Suprapubic skin (tissue), 4 donors: Measurements from ENCODE around the gene STARD13. TPM values are rescaled to one million over a fixed set of nuclear protein-coding genes. Genes with fewer than 3 reads are reported as not detected.

Source experiments
- DNase-seq, 2 donors: peaks; one replicate each; pipeline ENCODE4 v3.0.0-alpha.2; 2019; ENCODE audit warnings: low spot score in 2 of 2
- H3K27ac ChIP-seq: fragments of 200-600 bp; sonication (generic); one replicate; pipeline ENCODE4 v1.5.1; 2019
- H3K27me3 ChIP-seq: fragments of 200-600 bp; sonication (generic); one replicate; pipeline ENCODE4 v1.5.1; 2019
- H3K36me3 ChIP-seq: fragments of 200-600 bp; sonication (generic); one replicate; pipeline ENCODE4 v1.5.1; 2019
- H3K4me1 ChIP-seq: fragments of 200-600 bp; sonication (generic); one replicate; pipeline ENCODE4 v1.5.1; 2019
- H3K4me3 ChIP-seq: fragments of 200-600 bp; sonication (generic); one replicate; pipeline ENCODE4 v1.5.1; 2019; ENCODE audit warnings: mild to moderate bottlenecking
- H3K9me3 ChIP-seq: fragments of 200-600 bp; sonication (generic); one replicate; pipeline ENCODE4 v1.5.1; 2019
- EP300 ChIP-seq: sonication (generic); formaldehyde crosslinking; IDR thresholded peaks from one replicate; pipeline ENCODE4 v1.6.1; 2017; ENCODE audit warnings: antibody characterized with exemption
- POLR2A ChIP-seq, 2 donors: fragments of 450-650 bp; IDR thresholded peaks; one replicate each; pipeline ENCODE4 v1.6.1; 2017; ENCODE audit warnings: antibody characterized with exemption in 2 of 2, mild to moderate bottlenecking in 2 of 2, moderate library complexity in 2 of 2
- POLR2AphosphoS5 ChIP-seq, 3 donors: sonication (generic); formaldehyde crosslinking; IDR thresholded peaks; one replicate each; pipeline ENCODE4 v1.6.1; 2017; ENCODE audit warnings: antibody characterized with exemption in 3 of 3
- WGBS: methylation state at CpG from one replicate; pipeline ENCODE4 v1.1.5; 2018; 5-methylcytosine and 5-hydroxymethylcytosine counted together
- total RNA-seq, 4 donors: library from RNA; depleted of rRNA; stranded (reverse); fragments of >200 nt; gene quantifications; one replicate each; pipeline ENCODE4 v1.1.0, GENCODE V29; 2016
- TF ChIP-seq, protein P1 (sequence below), 2 donors: fragments of 200-600 bp in 1 of 2; fragments of 450-650 bp in 1 of 2; sonication (generic) in 1 of 2; IDR thresholded peaks; one replicate each; pipeline ENCODE4 v1.5.1; 2016 to 2019; ENCODE audit warnings: antibody characterized with exemption in 2 of 2, mild to moderate bottlenecking in 1 of 2, moderate library complexity in 1 of 2

STARD13 gene
- total RNA-seq, 4 donors from 2014 or later = 7.9 to 31.4 (median 15.9) TPM

DNA sequence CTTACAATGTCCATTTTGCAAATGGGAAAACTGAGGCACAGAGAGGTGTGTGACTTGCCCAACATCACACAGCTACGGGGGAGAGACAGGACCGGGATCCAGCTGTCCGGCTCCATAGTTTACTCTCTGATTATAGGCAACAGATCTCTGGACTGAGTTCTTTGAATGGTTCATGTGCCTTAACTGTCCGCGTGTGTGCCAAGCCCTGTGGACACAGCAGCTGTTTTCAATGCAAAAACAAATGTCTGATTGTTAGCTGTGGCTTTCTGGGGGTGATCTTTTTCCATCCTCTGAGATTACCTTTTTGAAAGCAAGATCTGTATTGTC, 175.2 kb downstream of the STARD13 start:
- DNase-seq = no peak
- Histone ChIP-seq H3K4me3 (no peak overlapping the region), H3K9me3 (no peaks in the 10 kb centered on the region), H3K27ac (peak overlapping the region; percentile 50), H3K27me3 (no peaks in the 10 kb centered on the region), H3K36me3 (peaks cover 52% of the 10 kb centered on the region), H3K4me1 (peaks cover 49% of the 10 kb centered on the region)
- no peak for TF ChIP-seq EP300
- TF ChIP-seq, protein P1, sequence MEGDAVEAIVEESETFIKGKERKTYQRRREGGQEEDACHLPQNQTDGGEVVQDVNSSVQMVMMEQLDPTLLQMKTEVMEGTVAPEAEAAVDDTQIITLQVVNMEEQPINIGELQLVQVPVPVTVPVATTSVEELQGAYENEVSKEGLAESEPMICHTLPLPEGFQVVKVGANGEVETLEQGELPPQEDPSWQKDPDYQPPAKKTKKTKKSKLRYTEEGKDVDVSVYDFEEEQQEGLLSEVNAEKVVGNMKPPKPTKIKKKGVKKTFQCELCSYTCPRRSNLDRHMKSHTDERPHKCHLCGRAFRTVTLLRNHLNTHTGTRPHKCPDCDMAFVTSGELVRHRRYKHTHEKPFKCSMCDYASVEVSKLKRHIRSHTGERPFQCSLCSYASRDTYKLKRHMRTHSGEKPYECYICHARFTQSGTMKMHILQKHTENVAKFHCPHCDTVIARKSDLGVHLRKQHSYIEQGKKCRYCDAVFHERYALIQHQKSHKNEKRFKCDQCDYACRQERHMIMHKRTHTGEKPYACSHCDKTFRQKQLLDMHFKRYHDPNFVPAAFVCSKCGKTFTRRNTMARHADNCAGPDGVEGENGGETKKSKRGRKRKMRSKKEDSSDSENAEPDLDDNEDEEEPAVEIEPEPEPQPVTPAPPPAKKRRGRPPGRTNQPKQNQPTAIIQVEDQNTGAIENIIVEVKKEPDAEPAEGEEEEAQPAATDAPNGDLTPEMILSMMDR (IDR thresholded peaks at IDR 0.05) = no peak
- TF ChIP-seq POLR2A (IDR thresholded peaks at IDR 0.05) = no peak
- no peak for TF ChIP-seq POLR2AphosphoS5 (IDR thresholded peaks at IDR 0.05)
- WGBS = 68% methylated on average over 5 of the region's 5 CpGs

DNA sequence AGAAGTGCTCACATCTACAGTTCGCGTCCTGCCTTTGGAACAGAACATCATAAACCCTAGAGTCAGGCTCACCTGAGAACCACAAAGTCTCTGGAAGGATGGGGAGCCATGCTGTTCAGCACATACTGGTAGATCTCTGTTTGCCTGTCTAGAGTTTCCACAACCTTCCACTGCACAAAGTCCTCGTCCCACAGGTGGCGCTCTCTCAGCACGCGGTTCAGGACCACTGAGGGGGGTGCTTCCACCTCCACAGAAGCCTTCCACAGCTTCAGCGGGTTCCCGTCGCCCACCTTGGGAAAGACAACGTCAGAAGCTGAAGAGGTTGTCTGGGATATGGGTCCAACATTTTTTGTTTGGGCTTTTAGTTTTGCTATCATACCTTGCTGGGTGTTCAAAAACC, 175.8 kb downstream of the STARD13 start:
- Histone ChIP-seq H3K9me3 (no peaks in the 10 kb centered on the region), H3K36me3 (peaks cover 53% of the 10 kb centered on the region), H3K4me3 (no peak overlapping the region), H3K27me3 (no peaks in the 10 kb centered on the region), H3K27ac (peak overlapping the region; percentile 50), H3K4me1 (peaks cover 49% of the 10 kb centered on the region)
- no peak for DNase-seq
- TF ChIP-seq, protein P1 (IDR thresholded peaks at IDR 0.05) = no peak
- no peak for TF ChIP-seq POLR2AphosphoS5 (IDR thresholded peaks at IDR 0.05)
- no peak for TF ChIP-seq EP300
- TF ChIP-seq POLR2A (IDR thresholded peaks at IDR 0.05) = no peak
- WGBS = 84% methylated on average over 10 of the region's 10 CpGs

DNA sequence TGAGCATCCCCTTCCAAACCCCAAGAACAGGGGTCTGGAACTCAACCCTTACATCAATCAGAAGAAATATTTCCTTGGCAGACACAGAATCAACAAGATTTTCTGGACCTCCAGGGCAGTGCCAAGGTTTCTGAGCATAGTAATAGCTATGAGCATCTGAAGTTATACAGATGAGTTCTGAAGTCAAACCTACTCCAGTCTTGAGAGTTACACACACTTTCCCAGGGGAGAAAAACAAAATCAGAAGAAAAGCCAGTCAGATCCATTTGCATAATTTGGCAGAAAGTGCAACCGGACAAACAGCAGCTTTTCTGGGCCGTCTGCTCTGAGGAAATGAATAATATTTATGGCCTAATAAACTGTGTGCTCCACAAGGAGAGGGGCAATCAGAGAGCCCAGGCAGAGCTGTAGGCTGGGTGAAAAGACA, 176.3 kb downstream of the STARD13 start:
- peaks cover 54% of the 10 kb centered on the region for H3K36me3 ChIP-seq
- DNase-seq = no peak
- no peak for TF ChIP-seq POLR2AphosphoS5 (IDR thresholded peaks at IDR 0.05)
- TF ChIP-seq EP300 = no peak
- TF ChIP-seq, protein P1 (IDR thresholded peaks at IDR 0.05) = no peak
- TF ChIP-seq POLR2A (IDR thresholded peaks at IDR 0.05) = no peak

DNA sequence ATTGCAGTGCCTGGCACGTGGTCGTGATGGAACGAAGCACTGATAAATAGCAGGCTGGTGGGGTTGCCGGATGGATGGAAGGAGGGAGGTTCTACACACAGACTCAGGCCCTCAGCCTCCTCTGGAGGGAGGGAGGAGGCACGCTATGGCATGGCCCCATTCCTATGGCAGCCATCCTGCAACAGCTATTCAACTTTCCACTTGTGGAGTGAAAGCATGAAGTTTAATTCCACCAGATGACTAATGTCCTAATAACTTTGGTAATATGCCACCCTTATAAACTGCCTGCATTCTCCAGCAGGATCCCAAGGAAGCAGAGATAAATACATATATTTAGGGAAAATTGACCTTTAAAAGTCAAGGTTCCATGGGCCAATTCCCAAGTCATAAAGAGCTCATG, 176.9 kb downstream of the STARD13 start:
- Histone ChIP-seq H3K4me1 (peaks cover 49% of the 10 kb centered on the region), H3K4me3 (no peak overlapping the region), H3K36me3 (peaks cover 52% of the 10 kb centered on the region), H3K27ac (no peak overlapping the region), H3K9me3 (no peaks in the 10 kb centered on the region), H3K27me3 (no peaks in the 10 kb centered on the region)
- 81% methylated on average over 5 of the region's 5 CpGs for WGBS
- TF ChIP-seq POLR2A (IDR thresholded peaks at IDR 0.05) (no peak), EP300 (no peak), POLR2AphosphoS5 (IDR thresholded peaks at IDR 0.05) (no peak)
- TF ChIP-seq, protein P1 (IDR thresholded peaks at IDR 0.05) = no peak
- DNase-seq = no peak

More for the DNA sequence above, 176.3 kb downstream of the STARD13 start:
- Histone ChIP-seq H3K27ac (peak overlapping the region; percentile 50), H3K4me1 (peaks cover 49% of the 10 kb centered on the region), H3K9me3 (no peaks in the 10 kb centered on the region), H3K27me3 (no peaks in the 10 kb centered on the region), H3K4me3 (no peak overlapping the region)
- WGBS = 64% methylated on average over 2 of the region's 2 CpGs

DNA sequence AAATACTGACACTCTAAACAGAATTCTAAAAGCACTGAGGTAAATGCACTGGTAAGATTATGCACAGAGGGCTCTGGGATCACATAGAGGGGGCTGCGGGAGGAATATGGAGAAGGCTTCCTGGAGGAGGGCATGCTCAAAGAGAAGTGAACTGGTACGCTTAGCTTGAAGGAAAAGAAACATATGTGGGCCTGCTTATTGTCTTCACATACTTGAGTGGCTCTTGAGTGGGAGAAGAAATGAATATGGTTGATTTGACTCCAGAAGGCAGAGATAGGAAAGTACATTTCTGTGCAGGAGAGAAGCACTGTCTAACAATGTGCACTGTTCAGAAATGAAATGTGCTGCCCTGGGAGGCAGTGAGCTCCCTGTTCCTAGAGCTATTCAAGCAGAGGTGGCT, 178.2 kb downstream of the STARD13 start:
- no peak overlapping the region for H3K27ac ChIP-seq
- H3K4me3 ChIP-seq = no peak overlapping the region
- peaks cover 40% of the 10 kb centered on the region for H3K4me1 ChIP-seq
- peaks cover 50% of the 10 kb centered on the region for H3K36me3 ChIP-seq
- no peak for DNase-seq
- 93% methylated on average over 2 of the region's 2 CpGs for WGBS
- no peaks in the 10 kb centered on the region for H3K27me3 ChIP-seq
- no peaks in the 10 kb centered on the region for H3K9me3 ChIP-seq
- TF ChIP-seq, protein P1 (IDR thresholded peaks at IDR 0.05) = no peak
- TF ChIP-seq POLR2AphosphoS5 (IDR thresholded peaks at IDR 0.05) = no peak
- TF ChIP-seq EP300 = no peak
- TF ChIP-seq POLR2A (IDR thresholded peaks at IDR 0.05) = no peak
